Adrenal gland (tissue), 12 donors: ENCODE results near the gene C5orf22. TPM values are rescaled to one million over a fixed set of nuclear protein-coding genes. Genes with fewer than 3 reads are reported as not detected.

ENCODE experiments used
- DNase-seq, 7 donors: peaks; one replicate each; pipeline ENCODE4 v3.0.0-alpha.2; 2019 to 2020
- H3K27ac ChIP-seq, 5 donors: fragments of 200-600 bp; sonication (generic) in 4 of 5; 1 replicate in 3 of 5; 2 replicates in 2 of 5; pipeline versions ENCODE4 v1.5.1 to v1.8.0; 2016 to 2020; ENCODE audit warnings: mild to moderate bottlenecking in 1 of 5
- H3K27me3 ChIP-seq: fragments of 200-600 bp; 2 replicates; pipeline ENCODE4 v1.8.0; 2021
- H3K36me3 ChIP-seq, 2 donors: fragments of 200-600 bp; replicated peaks in 1 of 2; 1 replicate in 1 of 2; 2 replicates in 1 of 2; pipeline versions ENCODE4 v1.5.1 to v1.8.0; 2018 to 2022
- H3K4me1 ChIP-seq, 2 donors: fragments of 200-600 bp; replicated peaks in 1 of 2; 1 replicate in 1 of 2; 2 replicates in 1 of 2; pipeline versions ENCODE4 v1.5.1 to v1.8.0; 2018 to 2021
- H3K4me3 ChIP-seq, 4 donors: fragments of 200-600 bp; sonication (generic) in 3 of 4; one replicate each; pipeline ENCODE4 v1.5.1; 2016 to 2018
- H3K9me3 ChIP-seq, 3 donors: fragments of 200-600 bp; sonication (generic) in 1 of 3; replicated peaks in 1 of 3; 1 replicate in 2 of 3; 2 replicates in 1 of 3; pipeline versions ENCODE4 v1.5.1 to v1.8.0; 2016 to 2021
- CTCF ChIP-seq, 6 experiments: fragments of 450-650 bp in 4 of 6; fragments of 200-600 bp in 2 of 6; sonication (generic) in 1 of 6; IDR thresholded peaks; 1 replicate in 5 of 6; 2 replicates in 1 of 6; pipeline versions ENCODE4 v1.5.1 to v1.8.0; 2016 to 2021; ENCODE audit warnings: antibody characterized with exemption in 6 of 6, mild to moderate bottlenecking in 2 of 6, moderate library complexity in 1 of 6
- POLR2A ChIP-seq, 2 donors: fragments of 450-650 bp; IDR thresholded peaks; one replicate each; pipeline ENCODE4 v1.6.1; 2017; ENCODE audit warnings: antibody characterized with exemption in 2 of 2, mild to moderate bottlenecking in 2 of 2, moderate library complexity in 1 of 2
- WGBS, 4 donors: extraction: QIAGEN DNeasy Blood & Tissue Kit in 2 of 4; methylation state at CpG; one replicate each; pipeline versions ENCODE4 v1.1.5 to v1.1.7; 2013 to 2017; 5-methylcytosine and 5-hydroxymethylcytosine counted together
- intact Hi-C, 2 donors: fragments of 100-400 bp; cut with DNase I; formaldehyde crosslinking; loops; one replicate each; pipeline versions ENCODE4 v1.14.1 to v1.15.0; 2022 to 2023
- polyA plus RNA-seq, 3 donors: library from polyadenylated mRNA; stranded (reverse); fragments of 200-250 nt in 2 of 3; fragments of 350-450 nt in 1 of 3; fragmentation: Illumina TruSeq in 1 of 3; extraction: RNeasy Lipid Tissue Mini Kit (QIAGEN cat#74804) in 1 of 3; gene quantifications; one replicate each; pipeline ENCODE4 v1.2.3, GENCODE V29; 2013 to 2014
- total RNA-seq, 9 donors: library from RNA; depleted of rRNA in 4 of 9; stranded (reverse); fragments of >200 nt in 4 of 9; fragments of 120-200 nt in 1 of 9; fragmentation: NEBNext Ultra II Directional in 1 of 9; extraction: Animal tissue kit (Norgen Biotek cat#: 25700) in 1 of 9; gene quantifications; one replicate each; pipeline versions ENCODE4 v1.1.0 to v1.2.4, GENCODE V29; 2013 to 2023
- donor health status: healthy with polysubstance abuse.
- donor health status: Bipolar disorder and iron deficiency.
- donor health status: DM: yes; HTN: yes; CAD: no.
- donor health status: DM: no; HTN: no; CAD: no.
- donor health status: DM: no; HTN: no; CAD: no.
- donor health status: DM: yes; HTN: yes; CAD: no.

C5orf22 gene
- total and polyA plus RNA-seq, 12 donors, result 3.8 to 24.0 (median 16.9) TPM

- H3K27me3 ChIP-seq, result no peaks in the 10 kb centered on the region
- DNase-seq, result no peak
- no peaks in the 10 kb centered on the region for H3K36me3 ChIP-seq
- intact Hi-C loops, result no loop called here
- no peaks in the 10 kb centered on the region for H3K4me1 ChIP-seq
- no peak overlapping the region for H3K4me3 ChIP-seq
- H3K9me3 ChIP-seq, result no peaks in the 10 kb centered on the region
- 95 to 100% (median 97%) methylated on average over 1 of the region's 1 CpG for WGBS, 4 donors
- no peak for TF ChIP-seq POLR2A (IDR thresholded peaks at IDR 0.05)
- TF ChIP-seq CTCF (IDR thresholded peaks at IDR 0.05), result no peak
- H3K27ac ChIP-seq, result no peak overlapping the region
Observed at GRCh38 chr5:31568302-31568835, 36.3 kb downstream of the C5orf22 start.

- Histone ChIP-seq H3K36me3 (no peaks in the 10 kb centered on the region), H3K4me1 (no peaks in the 10 kb centered on the region), H3K27me3 (no peaks in the 10 kb centered on the region), H3K27ac (no peak overlapping the region), H3K9me3 (no peaks in the 10 kb centered on the region), H3K4me3 (no peak overlapping the region)
- intact Hi-C loops, result no loop called here
- no peak for TF ChIP-seq CTCF (IDR thresholded peaks at IDR 0.05)
- no peak for TF ChIP-seq POLR2A (IDR thresholded peaks at IDR 0.05)
- no peak for DNase-seq
Observed at GRCh38 chr5:31569068-31569467, 37.0 kb downstream of the C5orf22 start.

- H3K27me3 ChIP-seq, result no peaks in the 10 kb centered on the region
- H3K36me3 ChIP-seq, result no peaks in the 10 kb centered on the region
- DNase-seq, result no peak
- intact Hi-C loops, result no loop called here
- H3K4me1 ChIP-seq, result no peaks in the 10 kb centered on the region
- no peaks in the 10 kb centered on the region for H3K9me3 ChIP-seq
- TF ChIP-seq POLR2A (IDR thresholded peaks at IDR 0.05), result no peak
- TF ChIP-seq CTCF (IDR thresholded peaks at IDR 0.05), result no peak
- H3K4me3 ChIP-seq, result no peak overlapping the region
- WGBS, 4 donors, result 84 to 91% (median 88%) methylated on average over 10 of the region's 10 CpGs
- H3K27ac ChIP-seq, result no peak overlapping the region
Observed at GRCh38 chr5:31573494-31574142, 41.5 kb downstream of the C5orf22 start.

GRCh38 chr5:31574772-31575171 is 42.7 kb downstream of the C5orf22 start:
- no peaks in the 10 kb centered on the region for H3K36me3 ChIP-seq
- no peaks in the 10 kb centered on the region for H3K9me3 ChIP-seq
- 45 to 68% (median 53%) methylated on average over 4 of the region's 4 CpGs for WGBS, 4 donors
- no peak overlapping the region for H3K4me3 ChIP-seq
- no peaks in the 10 kb centered on the region for H3K27me3 ChIP-seq
- no peak for DNase-seq
- TF ChIP-seq POLR2A (IDR thresholded peaks at IDR 0.05) (no peak), CTCF (IDR thresholded peaks at IDR 0.05) (no peak)
- intact Hi-C loops, result loop anchor here in 1 of 2 donors (5.0 kb wide), 1 partner anchor 68 kb away; no protein-coding TSS in a partner anchor
- no peaks in the 10 kb centered on the region for H3K4me1 ChIP-seq
- no peak overlapping the region for H3K27ac ChIP-seq
